COLO668 (cell line): ENCODE results near the gene CACFD1.
"Not testable (repeated sequence)": the region's sequence is repeated elsewhere in the genome, so short reads cannot be mapped to it uniquely, and the experiment has no call there.

Experiments used
- DNase-seq: peaks from one replicate; lab custom pipeline; 2025; ENCODE audit not compliant: unreplicated experiment; lab: John Stamatoyannopoulos, UW

Gene CACFD1

DNA sequence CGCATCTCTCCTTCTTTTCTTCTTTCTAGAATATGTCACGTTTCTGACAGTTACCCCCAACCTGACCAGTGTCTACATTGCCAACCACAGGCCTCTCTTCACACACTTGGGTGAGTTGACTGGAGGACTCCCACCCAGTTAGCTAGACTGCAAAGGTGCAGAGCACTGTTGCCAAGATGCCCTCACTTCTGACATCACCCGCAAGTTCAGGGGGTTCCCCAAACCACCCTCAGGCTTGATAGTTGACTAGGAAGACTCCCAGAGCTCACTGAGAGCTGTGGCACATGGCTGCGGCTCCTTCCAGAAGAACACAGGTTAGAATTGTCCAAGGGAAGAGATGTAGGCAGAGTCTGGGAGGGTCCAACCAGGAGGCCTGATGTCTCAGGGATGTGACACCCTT is 20.4 kb upstream of the CACFD1 start:
- no peak for DNase-seq

DNA sequence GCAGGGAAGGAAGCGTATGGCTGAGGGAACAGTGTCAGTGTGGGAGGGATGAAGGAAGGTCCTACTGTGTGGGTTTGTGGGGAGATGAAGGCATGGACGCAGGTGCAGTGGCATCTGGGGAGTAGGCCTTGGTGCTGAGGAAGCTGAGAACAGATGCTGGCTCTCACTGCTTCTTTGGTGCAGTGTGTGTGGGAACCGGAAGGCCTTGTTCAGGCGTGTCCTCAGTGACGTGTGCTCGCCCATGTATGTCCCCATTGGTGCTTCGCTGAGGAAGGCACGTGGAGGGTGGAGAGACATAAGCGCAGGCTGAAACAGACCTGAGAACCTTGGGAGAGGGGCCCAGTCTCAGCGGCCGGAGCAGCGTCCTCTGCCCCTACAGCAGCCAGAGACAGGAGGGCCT is 18.9 kb upstream of the CACFD1 start:
- DNase-seq = no peak

- no peak for DNase-seq
These were observed 18.2 kb upstream of the CACFD1 start for GRCh38 chr9:133441571-133441970.

DNA sequence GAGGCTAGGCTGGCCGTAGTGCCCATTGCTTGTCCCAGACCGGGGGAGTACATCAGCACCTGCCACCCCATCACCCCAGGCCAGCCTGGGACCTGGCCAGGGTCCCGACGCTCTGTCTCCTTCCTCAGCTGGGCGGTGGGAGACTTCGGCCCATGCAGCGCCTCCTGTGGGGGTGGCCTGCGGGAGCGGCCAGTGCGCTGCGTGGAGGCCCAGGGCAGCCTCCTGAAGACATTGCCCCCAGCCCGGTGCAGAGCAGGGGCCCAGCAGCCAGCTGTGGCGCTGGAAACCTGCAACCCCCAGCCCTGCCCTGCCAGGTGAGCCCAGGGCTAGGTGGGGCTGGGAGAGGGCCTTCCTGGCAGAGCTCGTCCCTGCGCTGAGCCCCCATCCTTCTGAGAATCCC is 16.5 kb upstream of the CACFD1 start:
- DNase-seq = no peak

DNA sequence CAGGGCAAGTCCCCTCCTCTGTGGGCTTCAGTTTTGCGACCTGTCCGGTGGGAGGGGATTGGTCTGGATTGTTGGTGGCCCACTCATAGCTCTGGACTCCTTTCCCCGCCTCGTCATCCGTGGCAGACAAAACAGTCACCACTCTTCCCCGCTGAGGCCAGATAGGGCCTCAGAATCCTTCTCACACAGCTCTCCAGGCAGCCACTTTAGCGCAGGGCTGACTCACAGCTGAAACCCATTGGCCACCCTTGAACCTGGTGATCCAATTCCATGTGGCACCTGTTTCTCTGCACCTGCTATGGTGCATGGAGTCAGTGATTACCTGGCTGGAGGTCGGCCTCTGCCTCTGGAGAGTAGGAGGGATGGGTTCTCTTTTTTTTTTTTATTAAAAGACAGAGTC is 15.8 kb upstream of the CACFD1 start:
- DNase-seq = peak; percentile 56

DNA sequence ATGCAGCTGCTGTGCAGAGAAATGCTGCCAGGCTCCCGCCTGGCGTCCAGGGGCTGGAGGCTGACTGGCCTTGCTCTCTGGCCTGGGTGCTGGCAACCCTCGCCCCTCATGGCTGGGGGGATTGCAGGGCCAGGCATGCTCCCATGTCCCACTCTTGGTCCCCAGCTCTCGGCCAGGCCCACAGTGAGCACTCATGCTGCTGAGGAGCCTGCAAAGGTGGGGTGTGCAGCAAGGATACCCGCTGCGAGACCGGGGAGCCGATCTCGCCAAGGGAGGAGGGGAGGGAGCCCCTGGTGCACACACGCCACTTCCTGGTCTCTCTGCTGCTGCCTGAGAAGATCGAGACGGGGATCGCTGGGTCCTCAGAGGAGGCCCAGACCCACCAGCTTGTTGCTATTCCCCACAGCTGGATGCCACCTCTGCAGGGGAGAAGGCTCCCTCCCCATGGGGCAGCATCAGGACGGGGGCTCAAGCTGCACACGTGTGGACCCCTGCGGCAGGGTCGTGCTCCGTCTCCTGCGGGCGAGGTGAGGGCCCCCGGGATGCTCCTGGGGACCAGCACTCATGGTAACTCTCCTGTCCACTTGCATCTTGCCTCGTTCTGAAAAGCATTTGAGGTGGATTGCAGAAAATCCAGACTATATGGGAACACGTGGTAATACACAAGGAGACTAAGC is 14.3 kb upstream of the CACFD1 start:
- DNase-seq = no peak

DNA sequence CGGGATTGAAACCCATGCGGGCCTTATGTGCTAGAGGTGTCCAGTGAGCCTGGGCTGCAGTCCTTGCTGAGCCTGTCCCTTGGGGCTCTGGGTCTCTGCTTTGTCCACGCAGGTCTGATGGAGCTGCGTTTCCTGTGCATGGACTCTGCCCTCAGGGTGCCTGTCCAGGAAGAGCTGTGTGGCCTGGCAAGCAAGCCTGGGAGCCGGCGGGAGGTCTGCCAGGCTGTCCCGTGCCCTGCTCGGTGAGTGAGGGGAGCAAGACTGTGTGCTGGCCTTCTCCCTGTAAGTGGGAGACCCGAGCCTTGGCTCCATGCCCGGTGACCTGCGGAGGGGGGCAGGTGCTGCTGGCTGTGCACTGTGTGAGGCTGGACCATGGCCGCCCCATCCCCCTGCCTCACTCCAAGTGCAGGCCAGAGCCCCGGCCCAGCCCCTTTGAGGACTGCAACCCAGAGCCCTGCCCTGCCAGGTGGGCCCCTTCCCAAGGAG is 11.2 kb upstream of the CACFD1 start:
- DNase-seq = no peak

DNA sequence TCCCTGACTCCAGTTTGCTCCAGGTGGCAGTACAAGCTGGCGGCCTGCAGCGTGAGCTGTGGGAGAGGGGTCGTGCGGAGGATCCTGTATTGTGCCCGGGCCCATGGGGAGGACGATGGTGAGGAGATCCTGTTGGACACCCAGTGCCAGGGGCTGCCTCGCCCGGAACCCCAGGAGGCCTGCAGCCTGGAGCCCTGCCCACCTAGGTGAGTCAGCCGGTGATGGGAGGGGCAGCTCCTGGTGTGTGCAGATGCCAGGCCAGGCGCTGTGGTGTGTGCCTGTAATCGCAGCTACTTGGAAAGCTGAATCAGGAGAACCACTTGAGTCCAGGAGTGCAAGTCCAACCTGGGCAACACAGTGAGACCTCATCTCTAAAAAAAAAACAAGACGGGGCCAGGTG is 10.0 kb upstream of the CACFD1 start:
- peak; percentile 64 for DNase-seq

DNA sequence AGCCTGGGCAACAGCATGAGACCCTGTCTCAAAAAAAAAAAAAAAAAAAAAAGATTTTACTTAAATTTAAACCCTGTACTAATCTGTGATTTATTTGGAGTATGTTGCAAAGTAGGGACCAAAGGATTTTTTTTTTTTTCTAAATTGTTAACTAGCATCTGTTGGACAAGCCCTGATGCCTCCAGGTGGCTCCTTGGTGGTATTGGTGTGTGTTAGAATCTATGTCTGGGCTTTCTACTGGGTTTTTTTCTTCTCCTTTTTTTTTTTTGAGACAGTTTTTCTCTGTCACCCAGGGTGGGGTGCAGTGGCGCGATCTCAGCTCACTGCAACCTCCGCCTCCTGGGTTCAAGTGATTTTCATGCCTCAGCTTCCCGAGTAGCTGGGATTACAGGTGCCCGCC is 7.9 kb upstream of the CACFD1 start:
- DNase-seq = not testable (repeated sequence)

DNA sequence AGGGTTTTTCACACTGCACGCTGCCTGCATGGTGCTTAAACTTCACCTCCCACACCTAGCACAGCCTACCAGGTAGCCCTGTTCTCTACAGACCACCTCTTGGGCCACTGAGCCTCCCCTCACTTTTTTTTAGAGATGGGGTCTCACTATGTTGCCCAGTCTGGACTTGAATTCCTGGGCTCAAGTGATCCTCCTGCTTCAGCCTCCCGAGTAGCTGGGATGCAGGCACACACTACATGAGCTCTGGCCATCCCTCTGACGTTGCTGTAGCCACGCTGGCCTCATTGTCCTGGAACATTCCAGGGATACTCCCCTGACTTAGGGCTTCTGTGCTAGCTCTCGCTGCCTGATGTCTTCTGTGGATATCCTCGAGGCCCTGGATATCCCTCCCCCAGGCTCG is 7.2 kb upstream of the CACFD1 start:
- DNase-seq = no peak

DNA sequence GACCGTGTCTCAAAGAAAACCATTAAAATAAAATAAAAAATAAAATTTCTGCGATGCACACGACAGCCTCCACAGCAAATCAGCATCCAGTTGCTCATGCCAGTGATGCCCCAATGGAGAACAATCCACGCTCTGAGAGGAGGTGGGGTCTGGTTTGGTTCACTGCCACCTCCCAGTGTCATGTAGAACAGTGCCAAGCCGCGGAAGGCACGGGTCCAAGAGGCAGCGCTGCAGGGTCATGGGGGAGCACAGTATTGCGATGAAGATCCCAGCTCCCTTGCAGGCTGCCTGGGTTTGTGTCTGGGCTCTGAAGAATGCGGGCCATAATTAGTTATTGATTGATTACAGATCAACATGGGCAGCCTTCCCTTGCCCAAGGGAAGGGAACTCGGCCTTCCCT is 6.1 kb upstream of the CACFD1 start:
- DNase-seq = no peak

DNA sequence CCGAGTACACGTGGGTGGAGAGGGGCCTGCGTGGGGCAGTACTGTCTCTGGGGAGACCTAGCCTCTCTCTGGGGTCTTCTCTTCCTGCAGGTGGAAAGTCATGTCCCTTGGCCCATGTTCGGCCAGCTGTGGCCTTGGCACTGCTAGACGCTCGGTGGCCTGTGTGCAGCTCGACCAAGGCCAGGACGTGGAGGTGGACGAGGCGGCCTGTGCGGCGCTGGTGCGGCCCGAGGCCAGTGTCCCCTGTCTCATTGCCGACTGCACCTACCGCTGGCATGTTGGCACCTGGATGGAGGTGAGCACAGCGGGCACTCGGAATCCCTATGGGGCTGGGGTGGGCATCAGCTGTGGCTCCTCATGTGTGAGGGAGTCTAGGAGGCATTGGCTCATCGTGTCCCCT is 5.5 kb upstream of the CACFD1 start:
- no peak for DNase-seq

DNA sequence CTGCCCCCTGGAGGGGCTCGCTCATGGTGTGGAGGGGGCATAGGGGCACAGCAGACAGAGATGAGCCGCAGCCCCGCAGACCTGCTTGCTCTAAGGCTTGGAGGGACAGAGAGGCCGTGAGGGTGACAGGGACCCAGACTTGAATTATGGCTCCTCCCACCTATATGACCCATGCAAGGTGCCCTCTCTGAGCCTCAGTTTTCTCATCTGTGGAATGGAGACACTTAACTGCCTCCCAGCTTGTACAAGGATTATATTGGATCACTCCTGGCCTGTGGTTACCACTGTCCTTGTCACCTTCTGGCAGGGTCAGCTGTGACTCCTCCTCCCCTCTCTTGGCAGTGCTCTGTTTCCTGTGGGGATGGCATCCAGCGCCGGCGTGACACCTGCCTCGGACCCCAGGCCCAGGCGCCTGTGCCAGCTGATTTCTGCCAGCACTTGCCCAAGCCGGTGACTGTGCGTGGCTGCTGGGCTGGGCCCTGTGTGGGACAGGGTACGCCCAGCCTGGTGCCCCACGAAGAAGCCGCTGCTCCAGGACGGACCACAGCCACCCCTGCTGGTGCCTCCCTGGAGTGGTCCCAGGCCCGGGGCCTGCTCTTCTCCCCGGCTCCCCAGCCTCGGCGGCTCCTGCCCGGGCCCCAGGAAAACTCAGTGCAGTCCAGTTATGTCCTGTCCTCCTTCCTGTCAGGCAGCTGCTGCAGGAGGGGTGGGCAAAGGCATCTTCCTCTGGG is 4.7 kb upstream of the CACFD1 start:
- DNase-seq = no peak

GRCh38 chr9:133455936-133456335 is 3.8 kb upstream of the CACFD1 start:
- DNase-seq = no peak

DNA sequence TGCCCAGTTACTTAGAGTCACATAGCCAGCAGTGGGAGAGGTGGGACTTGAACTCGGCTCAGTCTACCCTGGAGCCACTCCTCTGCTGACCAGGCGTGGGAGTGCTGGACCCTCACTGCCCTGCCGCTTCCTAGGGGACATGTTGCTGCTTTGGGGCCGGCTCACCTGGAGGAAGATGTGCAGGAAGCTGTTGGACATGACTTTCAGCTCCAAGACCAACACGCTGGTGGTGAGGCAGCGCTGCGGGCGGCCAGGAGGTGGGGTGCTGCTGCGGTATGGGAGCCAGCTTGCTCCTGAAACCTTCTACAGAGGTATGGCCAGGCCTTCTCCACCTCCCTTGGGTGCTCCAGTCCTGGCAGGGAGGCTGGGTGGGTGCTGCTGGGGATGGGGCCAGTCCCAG is 3.4 kb upstream of the CACFD1 start:
- DNase-seq = peak; percentile 18

DNA sequence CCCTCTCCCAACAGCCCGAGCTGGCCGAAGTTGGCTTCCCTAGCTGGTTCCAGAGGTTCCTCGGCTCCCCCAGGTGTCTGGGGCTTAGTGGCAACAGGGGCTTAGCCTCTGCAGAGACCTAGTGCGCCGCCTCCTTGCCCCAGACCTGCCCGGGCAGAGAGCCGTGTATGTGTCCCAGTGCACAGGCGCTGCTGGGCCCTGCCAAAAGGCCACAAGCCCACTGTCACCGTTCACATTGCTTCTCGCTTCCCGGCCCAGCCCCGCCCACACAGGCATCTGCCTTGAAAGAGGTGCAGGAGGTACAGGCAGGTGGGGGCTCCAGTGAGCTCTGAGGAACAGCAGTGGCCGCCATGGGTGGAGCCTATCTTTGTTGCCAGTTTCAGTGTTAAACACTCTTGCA is 2.5 kb upstream of the CACFD1 start:
- peak; percentile 7 for DNase-seq

GRCh38 chr9:133457748-133458147 is 2.0 kb upstream of the CACFD1 start:
- DNase-seq = no peak

DNA sequence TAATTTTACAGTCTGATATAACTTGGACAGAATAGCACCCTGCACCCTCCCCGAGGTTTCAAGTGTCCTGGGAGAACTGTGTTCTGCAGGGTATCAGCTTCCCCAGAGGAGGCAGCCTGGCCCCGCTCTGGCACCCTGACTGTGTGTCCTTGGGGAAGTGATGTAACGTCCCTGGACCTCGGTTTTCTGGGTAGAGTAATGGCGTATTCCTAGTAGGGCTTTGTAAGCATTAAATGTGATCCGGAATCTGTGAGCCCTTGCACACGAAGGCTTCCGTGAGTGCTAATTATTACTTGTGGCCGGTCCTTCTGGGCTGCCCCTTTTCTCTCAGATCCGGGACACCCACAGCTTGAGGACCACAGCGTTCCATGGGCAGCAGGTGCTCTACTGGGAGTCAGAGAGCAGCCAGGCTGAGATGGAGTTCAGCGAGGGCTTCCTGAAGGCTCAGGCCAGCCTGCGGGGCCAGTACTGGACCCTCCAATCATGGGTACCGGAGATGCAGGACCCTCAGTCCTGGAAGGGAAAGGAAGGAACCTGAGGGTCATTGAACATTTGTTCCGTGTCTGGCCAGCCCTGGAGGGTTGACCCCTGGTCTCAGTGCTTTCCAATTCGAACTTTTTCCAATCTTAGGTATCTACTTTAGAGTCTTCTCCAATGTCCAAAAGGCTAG is 1.0 kb upstream of the CACFD1 start:
- peak; percentile 40 for DNase-seq

GRCh38 chr9:133460405-133461175 is 812 bp downstream of the CACFD1 start:
- peak; percentile 86 for DNase-seq

DNA sequence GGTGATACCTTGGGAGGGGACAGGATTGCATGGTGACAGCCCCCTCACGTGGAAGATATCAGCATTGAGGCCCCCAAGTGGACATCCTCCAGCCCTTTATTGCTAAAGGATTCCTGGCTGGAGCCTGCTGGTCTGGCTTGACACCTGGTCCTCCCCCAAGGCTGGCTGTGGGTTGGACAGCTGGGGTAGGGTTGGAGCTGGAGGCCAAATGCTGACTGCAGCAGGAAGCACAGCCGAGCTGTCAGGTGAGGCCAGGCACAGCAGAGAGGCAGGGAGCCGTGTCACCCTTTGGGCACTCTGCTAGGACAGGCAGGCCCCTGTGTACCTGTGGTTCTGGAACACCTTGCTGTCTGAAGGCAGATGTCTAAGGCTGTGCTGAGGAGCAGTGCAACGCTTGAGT is 2.2 kb downstream of the CACFD1 start:
- peak; percentile 54 for DNase-seq

GRCh38 chr9:133463234-133463863 is 3.6 kb downstream of the CACFD1 start:
- peak; percentile 17 for DNase-seq
